A673 (cell line): ENCODE results near the gene OR10H1.
"Not testable (repeated sequence)": the region's sequence is repeated elsewhere in the genome, so short reads cannot be mapped to it uniquely, and the experiment has no call there.

Source experiments
- CTCF ChIP-seq: fragments of 300-800, 200-600 bp; sonication (generic); conservative IDR thresholded peaks from 2 replicates; pipeline ENCODE4 v1.5.1; 2017; ENCODE audit warnings: low read depth, mild to moderate bottlenecking, antibody characterized with exemption, low read length, moderate library complexity, mixed read lengths
- EZH2 ChIP-seq: fragments of 200-600 bp; sonication (generic); IDR thresholded peaks from 2 replicates; pipeline ENCODE4 v1.6.1; 2017; ENCODE audit warnings: borderline replicate concordance, low read depth, mild to moderate bottlenecking, mixed read lengths, antibody characterized with exemption, low read length; ENCODE audit not compliant: poor library complexity, severe bottlenecking

- not testable (repeated sequence) for TF ChIP-seq EZH2, CTCF
Measured at GRCh38 chr19:15834232-15834631, 18.8 kb upstream of the OR10H1 start.
